HUES6 (cell line): ENCODE results near the gene PMM2.

Experiments
- H3K27ac ChIP-seq: 2 replicates; pipeline ENCODE4 v1.7.0; 2013; ENCODE audit warnings: low read depth, mild to moderate bottlenecking, low read length, inconsistent platforms
- H3K27me3 ChIP-seq: 2 replicates; pipeline ENCODE4 v1.6.1; 2013; ENCODE audit warnings: low read length; ENCODE audit not compliant: control insufficient read depth, insufficient read depth
- H3K36me3 ChIP-seq: 2 replicates; pipeline ENCODE4 v1.6.1; 2013; ENCODE audit warnings: low read length; ENCODE audit not compliant: control insufficient read depth, insufficient read depth
- H3K4me1 ChIP-seq: 2 replicates; pipeline ENCODE4 v1.6.1; 2013; ENCODE audit warnings: low read length; ENCODE audit not compliant: control insufficient read depth, insufficient read depth
- H3K4me3 ChIP-seq: 2 replicates; pipeline ENCODE4 v1.5.1; 2013; ENCODE audit warnings: low read depth, low read length
- H3K9ac ChIP-seq: one replicate; pipeline ENCODE4 v1.6.1; 2013; ENCODE audit warnings: mild to moderate bottlenecking, low read length
- H3K9me3 ChIP-seq: 2 replicates; pipeline ENCODE4 v1.6.1; 2013; ENCODE audit warnings: low read depth, low read length; ENCODE audit not compliant: control insufficient read depth, insufficient read depth

Gene PMM2

DNA sequence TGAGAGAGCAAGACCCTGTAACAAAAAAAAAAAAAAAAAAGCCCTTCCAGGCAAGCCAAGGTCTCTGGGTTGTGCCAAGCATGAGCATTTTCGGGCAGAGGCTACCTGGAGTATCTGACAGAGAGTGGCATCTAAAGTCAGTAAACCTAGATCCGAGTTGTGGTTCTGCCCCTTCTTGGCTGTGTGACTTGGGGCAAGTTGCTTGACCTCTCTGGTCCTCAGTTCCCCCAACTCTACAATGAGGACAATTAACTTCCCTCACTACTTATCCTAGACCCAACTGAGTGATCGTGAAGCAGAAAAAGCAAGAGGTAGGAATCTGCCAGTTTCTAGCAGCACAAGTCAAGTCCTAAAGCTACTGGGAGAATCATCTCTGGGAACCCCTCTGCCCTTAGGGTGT lies 34.6 kb upstream of the PMM2 start:
- H3K9ac ChIP-seq: no peak overlapping the region
- H3K27me3 ChIP-seq: no peaks in the 10 kb centered on the region
- no peak overlapping the region for H3K4me3 ChIP-seq
- H3K36me3 ChIP-seq: no peaks in the 10 kb centered on the region
- no peaks in the 10 kb centered on the region for H3K9me3 ChIP-seq
- H3K27ac ChIP-seq: no peak overlapping the region
- peaks cover 13% of the 10 kb centered on the region for H3K4me1 ChIP-seq

DNA sequence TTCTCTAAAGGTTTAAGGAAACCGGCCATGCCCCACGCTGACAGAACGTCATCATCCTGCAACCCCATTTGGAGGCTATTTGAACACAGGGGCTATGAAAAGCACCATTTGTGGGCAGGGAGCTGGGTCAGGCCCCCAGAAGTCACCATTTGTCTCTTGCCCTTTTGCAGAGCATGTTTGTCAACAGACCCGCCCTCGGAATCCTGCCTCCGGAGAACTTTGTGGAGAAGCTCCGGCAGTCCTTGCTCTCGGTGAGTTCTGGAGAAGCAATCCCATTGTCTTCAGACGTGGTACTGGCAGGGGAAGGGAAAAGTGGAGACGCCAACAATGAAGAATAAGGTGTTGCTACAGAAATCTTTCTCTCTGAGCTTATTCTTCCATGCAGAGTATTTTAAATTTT lies 33.7 kb upstream of the PMM2 start:
- Histone ChIP-seq H3K4me1 (peaks cover 13% of the 10 kb centered on the region), H3K27ac (no peak overlapping the region), H3K9me3 (no peaks in the 10 kb centered on the region), H3K9ac (no peak overlapping the region), H3K4me3 (no peak overlapping the region), H3K27me3 (no peaks in the 10 kb centered on the region), H3K36me3 (no peaks in the 10 kb centered on the region)

DNA sequence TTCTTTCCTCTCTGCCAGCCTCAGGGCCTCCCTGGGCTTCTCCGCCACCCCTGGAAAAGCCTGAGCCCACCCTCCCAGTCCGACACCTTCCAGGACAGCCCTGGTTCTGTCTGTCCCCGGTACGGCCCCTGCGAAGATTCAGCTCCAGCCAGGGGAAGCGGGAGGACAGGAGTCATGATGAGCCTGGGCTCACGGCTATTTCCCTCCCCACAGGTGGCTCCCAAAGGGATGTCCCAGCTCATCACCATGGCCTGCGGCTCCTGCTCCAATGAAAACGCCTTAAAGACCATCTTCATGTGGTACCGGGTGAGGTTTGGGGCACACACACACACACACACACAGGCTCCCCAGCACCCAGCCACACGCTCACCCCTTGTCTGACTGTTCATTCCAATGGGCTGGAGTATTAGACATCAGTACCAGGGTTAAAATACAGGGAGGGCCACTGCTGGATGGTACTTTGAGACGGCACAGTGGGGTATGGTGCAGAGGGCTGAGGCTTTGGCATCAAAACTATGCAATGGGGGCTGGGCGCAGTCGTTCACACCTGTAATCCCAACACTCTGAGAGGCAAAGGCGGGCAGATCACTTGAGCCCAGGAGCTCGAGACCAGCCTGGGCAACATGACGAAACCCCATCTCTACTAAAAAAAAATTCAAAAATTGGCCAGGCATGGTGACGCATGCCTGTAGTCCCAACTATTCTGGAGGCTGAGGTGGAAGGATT lies 33.0 kb upstream of the PMM2 start:
- no peak overlapping the region for H3K27ac ChIP-seq
- no peaks in the 10 kb centered on the region for H3K27me3 ChIP-seq
- peaks cover 13% of the 10 kb centered on the region for H3K4me1 ChIP-seq
- H3K36me3 ChIP-seq: no peaks in the 10 kb centered on the region
- no peaks in the 10 kb centered on the region for H3K9me3 ChIP-seq
- no peak overlapping the region for H3K4me3 ChIP-seq
- no peak overlapping the region for H3K9ac ChIP-seq

DNA sequence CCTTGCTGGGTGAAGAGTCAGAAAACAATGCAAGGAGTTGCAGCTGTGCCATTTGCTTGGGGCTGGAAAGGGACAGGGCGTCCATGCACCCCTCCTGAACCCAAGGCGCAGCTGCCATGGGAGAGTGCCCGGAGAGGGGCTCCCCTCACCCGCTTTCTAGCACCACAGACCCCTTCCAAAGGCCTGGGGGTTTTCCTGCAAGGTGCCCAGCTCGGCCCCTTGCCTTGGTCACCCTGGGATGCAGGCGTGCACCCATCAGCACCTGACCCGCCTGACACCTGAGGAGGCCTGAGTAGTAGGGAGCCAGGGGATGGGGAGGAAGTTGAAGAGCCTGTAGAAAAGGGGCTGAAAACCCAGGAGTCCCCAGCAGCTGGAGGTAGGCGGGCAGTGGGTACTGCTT lies 30.5 kb upstream of the PMM2 start:
- no peak overlapping the region for H3K4me3 ChIP-seq
- peaks cover 13% of the 10 kb centered on the region for H3K4me1 ChIP-seq
- H3K27me3 ChIP-seq: no peaks in the 10 kb centered on the region
- no peaks in the 10 kb centered on the region for H3K9me3 ChIP-seq
- H3K27ac ChIP-seq: no peak overlapping the region
- H3K9ac ChIP-seq: no peak overlapping the region
- no peaks in the 10 kb centered on the region for H3K36me3 ChIP-seq

DNA sequence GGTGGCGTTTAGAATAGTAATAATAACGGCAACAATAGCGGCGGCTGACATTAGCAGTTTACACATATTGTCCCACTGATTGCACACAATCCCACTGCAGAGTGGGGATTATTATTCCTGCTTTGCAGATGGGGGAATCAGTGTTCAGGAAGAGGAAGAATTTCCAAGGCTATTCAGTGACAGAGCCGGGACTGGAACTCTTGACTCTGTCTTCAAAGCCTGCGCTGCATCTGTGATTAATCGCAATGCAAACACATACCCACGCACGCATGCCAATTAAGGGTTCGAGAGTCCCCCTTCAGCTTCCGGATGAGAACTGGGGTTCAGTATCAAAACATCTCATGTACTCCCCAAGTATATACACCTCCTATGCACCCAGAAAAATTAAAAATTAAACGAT lies 29.4 kb upstream of the PMM2 start:
- Histone ChIP-seq H3K4me1 (peaks cover 13% of the 10 kb centered on the region), H3K27ac (no peak overlapping the region), H3K4me3 (no peak overlapping the region), H3K36me3 (no peaks in the 10 kb centered on the region), H3K9me3 (no peaks in the 10 kb centered on the region), H3K27me3 (no peaks in the 10 kb centered on the region), H3K9ac (no peak overlapping the region)

DNA sequence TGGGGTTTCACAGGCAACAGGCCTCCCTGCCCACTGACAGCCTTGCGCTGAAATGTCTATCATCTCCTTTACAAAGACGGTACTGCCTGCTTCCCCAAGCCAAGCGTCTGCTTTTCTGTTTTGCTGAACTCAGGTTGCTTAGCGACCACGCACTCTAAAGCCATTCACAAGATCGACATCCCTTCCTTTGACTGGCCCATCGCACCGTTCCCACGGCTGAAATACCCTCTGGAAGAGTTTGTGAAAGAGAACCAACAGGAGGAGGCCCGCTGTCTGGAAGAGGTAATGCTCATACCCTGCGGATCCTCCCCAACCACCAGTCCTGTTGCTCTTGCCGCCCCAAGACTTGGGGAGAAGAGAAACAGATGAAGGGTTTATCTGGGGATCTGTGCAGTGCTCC lies 28.9 kb upstream of the PMM2 start:
- Histone ChIP-seq H3K9me3 (no peaks in the 10 kb centered on the region), H3K27ac (no peak overlapping the region), H3K27me3 (no peaks in the 10 kb centered on the region), H3K4me1 (peaks cover 13% of the 10 kb centered on the region), H3K4me3 (no peak overlapping the region), H3K36me3 (no peaks in the 10 kb centered on the region), H3K9ac (no peak overlapping the region)

DNA sequence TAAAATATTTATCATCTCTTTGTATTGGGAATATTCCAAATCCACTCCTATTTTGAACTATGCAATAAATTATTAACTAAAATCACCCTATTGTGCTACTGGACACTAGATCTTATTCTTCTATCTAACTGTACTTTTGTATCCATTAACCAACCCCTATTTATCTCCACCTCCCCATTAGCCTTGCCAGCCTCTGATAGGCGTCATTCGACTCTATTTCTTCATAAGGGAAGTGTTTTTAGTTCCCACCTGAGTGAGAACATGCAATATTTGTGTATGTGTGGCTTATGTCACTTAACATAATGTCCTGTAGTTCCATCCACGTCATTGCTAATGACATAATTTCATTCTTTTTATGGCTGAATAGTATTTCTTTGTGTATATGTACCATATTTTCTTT lies 24.1 kb upstream of the PMM2 start:
- no peaks in the 10 kb centered on the region for H3K27me3 ChIP-seq
- peaks cover 4% of the 10 kb centered on the region; the same call in 1 of the 2 replicates for H3K4me1 ChIP-seq
- no peaks in the 10 kb centered on the region for H3K36me3 ChIP-seq
- no peak overlapping the region for H3K27ac ChIP-seq
- H3K9ac ChIP-seq: no peak overlapping the region
- H3K9me3 ChIP-seq: no peaks in the 10 kb centered on the region
- no peak overlapping the region for H3K4me3 ChIP-seq

DNA sequence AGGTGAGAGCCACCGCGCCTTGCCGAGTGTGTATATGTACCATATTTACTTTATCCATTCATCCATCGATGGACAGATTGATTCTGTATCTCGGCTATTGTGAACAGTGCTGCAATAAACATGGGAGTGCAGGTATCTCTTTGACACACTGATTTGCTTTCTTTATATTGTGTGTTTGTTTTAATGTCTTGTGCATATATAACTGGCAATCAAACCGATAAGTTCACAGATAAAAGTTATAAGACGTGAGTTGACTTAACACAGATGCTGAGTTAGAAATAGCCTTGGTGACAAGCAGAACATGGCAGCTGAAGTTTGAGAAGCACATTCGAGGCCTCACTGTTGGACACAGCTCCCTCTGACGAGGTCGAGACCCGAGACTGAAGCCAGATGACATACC lies 23.4 kb upstream of the PMM2 start:
- no peaks in the 10 kb centered on the region for H3K9me3 ChIP-seq
- no peaks in the 10 kb centered on the region for H3K36me3 ChIP-seq
- H3K9ac ChIP-seq: no peak overlapping the region
- H3K27ac ChIP-seq: no peak overlapping the region
- H3K27me3 ChIP-seq: no peaks in the 10 kb centered on the region
- no peak overlapping the region for H3K4me3 ChIP-seq
- H3K4me1 ChIP-seq: peaks cover 4% of the 10 kb centered on the region; the same call in 1 of the 2 replicates

DNA sequence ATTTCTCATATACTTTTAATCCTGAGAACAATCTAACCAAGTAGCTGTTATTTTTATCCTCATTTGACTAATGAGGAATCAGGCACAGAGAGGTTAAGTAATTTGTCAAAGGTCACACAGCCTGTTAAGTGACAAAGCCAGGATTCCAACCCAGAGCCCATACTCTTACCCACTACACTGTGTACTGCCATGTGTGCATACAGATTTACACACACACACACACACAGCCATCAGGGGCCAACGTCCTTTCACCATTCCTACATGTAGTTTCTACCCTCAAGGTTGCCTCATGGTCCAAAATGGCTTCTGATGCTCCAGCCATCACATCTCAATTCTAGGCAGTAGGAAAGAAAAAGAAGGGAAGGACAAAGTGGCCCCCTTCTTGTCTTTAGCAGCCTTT lies 22.3 kb upstream of the PMM2 start:
- Histone ChIP-seq H3K9me3 (no peaks in the 10 kb centered on the region), H3K9ac (no peak overlapping the region)

DNA sequence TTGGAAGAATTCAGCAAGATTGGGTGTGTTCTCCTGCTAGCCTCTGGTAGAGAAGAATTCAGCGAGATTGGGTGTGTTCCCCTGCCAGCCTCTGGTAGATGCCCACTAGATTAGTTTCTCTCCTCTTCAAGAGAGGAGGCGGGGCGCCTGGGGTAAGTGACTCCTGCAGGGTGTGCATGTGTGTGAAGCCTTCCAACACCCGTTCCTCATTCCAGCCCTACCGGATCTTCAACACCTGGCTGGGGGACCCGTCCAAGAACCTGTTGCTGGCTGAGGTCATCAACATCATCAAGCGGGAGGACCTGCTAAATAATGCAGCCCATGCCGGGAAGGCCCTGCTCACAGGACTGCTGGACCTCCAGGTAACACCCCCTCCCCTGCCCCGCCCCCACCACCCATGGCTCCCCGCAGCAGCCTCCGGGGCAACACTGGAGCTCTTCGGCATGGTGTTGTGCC lies 21.5 kb upstream of the PMM2 start:
- Histone ChIP-seq H3K9ac (no peak overlapping the region), H3K27me3 (peaks cover 4% of the 10 kb centered on the region; the same call in 1 of the 2 replicates), H3K4me1 (peaks cover 4% of the 10 kb centered on the region; the same call in 1 of the 2 replicates), H3K4me3 (no peak overlapping the region), H3K9me3 (no peaks in the 10 kb centered on the region), H3K36me3 (no peaks in the 10 kb centered on the region), H3K27ac (no peak overlapping the region)

More for the DNA sequence above, 22.3 kb upstream of the PMM2 start:
- Histone ChIP-seq H3K36me3 (no peaks in the 10 kb centered on the region), H3K27ac (no peak overlapping the region), H3K4me1 (peaks cover 4% of the 10 kb centered on the region; the same call in 1 of the 2 replicates), H3K4me3 (no peak overlapping the region), H3K27me3 (no peaks in the 10 kb centered on the region; the same call in 1 of the 2 replicates)

DNA sequence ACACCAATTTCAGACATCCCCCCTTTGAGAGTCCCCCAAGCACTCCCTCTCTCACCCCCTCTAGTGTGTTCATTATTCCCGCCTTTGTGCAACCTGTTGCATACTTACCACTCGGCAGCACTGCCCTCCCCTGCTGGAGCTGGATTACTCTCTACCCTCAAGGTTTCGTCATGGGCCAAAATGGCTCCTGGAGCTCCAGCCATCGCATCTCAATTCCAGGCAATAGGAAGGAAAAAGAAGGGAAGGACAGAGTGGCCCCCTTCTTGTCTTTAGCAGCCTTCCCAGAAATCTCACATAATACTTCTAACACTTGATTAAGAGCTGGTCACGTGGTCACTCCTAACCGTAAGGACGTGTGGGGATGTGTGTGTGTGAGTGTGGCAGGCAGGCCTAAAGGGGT lies 20.4 kb upstream of the PMM2 start:
- peaks cover 4% of the 10 kb centered on the region; the same call in 1 of the 2 replicates for H3K4me1 ChIP-seq
- H3K4me3 ChIP-seq: no peak overlapping the region
- peaks cover 4% of the 10 kb centered on the region; the same call in 1 of the 2 replicates for H3K27me3 ChIP-seq
- H3K36me3 ChIP-seq: no peaks in the 10 kb centered on the region
- no peaks in the 10 kb centered on the region for H3K9me3 ChIP-seq
- no peak overlapping the region for H3K27ac ChIP-seq
- H3K9ac ChIP-seq: no peak overlapping the region
